ENCODE data around the gene KRTAP9-7.

KRTAP9-7 gene

GRCh38 chr17:41315814-41316445 lies 40.4 kb downstream of the KRTAP9-7 start:
- DNase-seq (ENCODE audit: insufficient read length, low spot score) (no peak), FAIRE-seq (no peak)
- no peak for TF ChIP-seq PAX5 (IDR thresholded peaks at IDR 0.05; ENCODE audit: insufficient read depth, low read length, severe bottlenecking)
- no peak for TF ChIP-seq SPI1 (IDR thresholded peaks at IDR 0.05; ENCODE audit: low read depth, low read length)

- DNase-seq (ENCODE audit: insufficient read length, low spot score) = no peak
- FAIRE-seq = no peak
- TF ChIP-seq POLR2A (IDR thresholded peaks at IDR 0.05; ENCODE audit: low read depth, low read length) (no peak), POU2F2 (IDR thresholded peaks at IDR 0.05; ENCODE audit: low read depth, low read length) (no peak), TAF1 (IDR thresholded peaks at IDR 0.05; ENCODE audit: low read depth, low read length) (no peak), SPI1 (IDR thresholded peaks at IDR 0.05; ENCODE audit: low read depth, low read length) (no peak), PAX5 (IDR thresholded peaks at IDR 0.05; ENCODE audit: insufficient read depth, low read length, severe bottlenecking) (no peak), POLR2AphosphoS5 (IDR thresholded peaks at IDR 0.05; ENCODE audit: low read depth, low read length) (no peak)
Observed at GRCh38 chr17:41318231-41318630, 42.7 kb downstream of the KRTAP9-7 start.

GRCh38 chr17:41322094-41322902 lies 46.8 kb downstream of the KRTAP9-7 start:
- TF ChIP-seq POLR2A (IDR thresholded peaks at IDR 0.05; ENCODE audit: low read depth, low read length) = no peak
- no peak for TF ChIP-seq PAX5 (IDR thresholded peaks at IDR 0.05; ENCODE audit: insufficient read depth, low read length, severe bottlenecking)
- no peak for TF ChIP-seq POLR2AphosphoS5 (IDR thresholded peaks at IDR 0.05; ENCODE audit: low read depth, low read length)
- TF ChIP-seq SPI1 (IDR thresholded peaks at IDR 0.05; ENCODE audit: low read depth, low read length) = no peak
- no peak for TF ChIP-seq POU2F2 (IDR thresholded peaks at IDR 0.05; ENCODE audit: low read depth, low read length)
- no peak for TF ChIP-seq TAF1 (IDR thresholded peaks at IDR 0.05; ENCODE audit: low read depth, low read length)
- DNase-seq (ENCODE audit: insufficient read length, low spot score) (no peak), FAIRE-seq (peak; percentile 20)

GRCh38 chr17:41322903-41323895 lies 47.7 kb downstream of the KRTAP9-7 start:
- DNase-seq (ENCODE audit: insufficient read length, low spot score) (no peak), FAIRE-seq (no peak)
- TF ChIP-seq POU2F2 (IDR thresholded peaks at IDR 0.05; ENCODE audit: low read depth, low read length) (no peak), TAF1 (IDR thresholded peaks at IDR 0.05; ENCODE audit: low read depth, low read length) (no peak), PAX5 (IDR thresholded peaks at IDR 0.05; ENCODE audit: insufficient read depth, low read length, severe bottlenecking) (no peak), POLR2A (IDR thresholded peaks at IDR 0.05; ENCODE audit: low read depth, low read length) (no peak), SPI1 (IDR thresholded peaks at IDR 0.05; ENCODE audit: low read depth, low read length) (no peak), POLR2AphosphoS5 (IDR thresholded peaks at IDR 0.05; ENCODE audit: low read depth, low read length) (no peak)

- TF ChIP-seq PAX5 (IDR thresholded peaks at IDR 0.05; ENCODE audit: insufficient read depth, low read length, severe bottlenecking) = no peak
- FAIRE-seq = no peak
- no peak for DNase-seq (ENCODE audit: insufficient read length, low spot score)
Observed at GRCh38 chr17:41324180-41325075, 48.9 kb downstream of the KRTAP9-7 start.

- DNase-seq (ENCODE audit: insufficient read length, low spot score) (no peak), FAIRE-seq (no peak)
- no peak for TF ChIP-seq POU2F2 (IDR thresholded peaks at IDR 0.05; ENCODE audit: low read depth, low read length)
- no peak for TF ChIP-seq TAF1 (IDR thresholded peaks at IDR 0.05; ENCODE audit: low read depth, low read length)
Observed at GRCh38 chr17:41325126-41325525, 49.6 kb downstream of the KRTAP9-7 start.

- DNase-seq (ENCODE audit: insufficient read length, low spot score) (no peak), FAIRE-seq (no peak)
- TF ChIP-seq POU2F2 (IDR thresholded peaks at IDR 0.05; ENCODE audit: low read depth, low read length) = no peak
- no peak for TF ChIP-seq POLR2AphosphoS5 (IDR thresholded peaks at IDR 0.05; ENCODE audit: low read depth, low read length)
- TF ChIP-seq POLR2A (IDR thresholded peaks at IDR 0.05; ENCODE audit: low read depth, low read length) = no peak
- no peak for TF ChIP-seq TAF1 (IDR thresholded peaks at IDR 0.05; ENCODE audit: low read depth, low read length)
- no peak for TF ChIP-seq PAX5 (IDR thresholded peaks at IDR 0.05; ENCODE audit: insufficient read depth, low read length, severe bottlenecking)
- TF ChIP-seq SPI1 (IDR thresholded peaks at IDR 0.05; ENCODE audit: low read depth, low read length) = no peak
Observed at GRCh38 chr17:41325611-41326010, 50.1 kb downstream of the KRTAP9-7 start.

All from GM12891 (cell line).